PFSK-1 (cell line): ENCODE measurements around the gene ACAP2.

Experiments used
- REST ChIP-seq, 2 experiments: IDR thresholded peaks; 2 replicates each; pipeline versions ENCODE4 v1.6.1 to v1.8.0; 2011 to 2012; ENCODE audit warnings: low read depth in 2 of 2, low read length in 2 of 2, control low read depth in 1 of 2, inconsistent platforms in 1 of 2, mild to moderate bottlenecking in 1 of 2, moderate library complexity in 1 of 2; ENCODE audit not compliant: insufficient read depth in 1 of 2
- TAF1 ChIP-seq: IDR thresholded peaks from 2 replicates; pipeline ENCODE4 v1.6.1; 2012; ENCODE audit warnings: low read length, control low read depth, borderline replicate concordance; ENCODE audit not compliant: insufficient read depth

- no peak for TF ChIP-seq TAF1
- TF ChIP-seq REST (IDR thresholded peaks at IDR 0.05; ENCODE audit: insufficient read depth in 1 of 2, low read depth in 2 of 2, low read length in 2 of 2): no peak
Measured at GRCh38 chr3:195285372-195285771, 157.4 kb downstream of the ACAP2 start.
